ENCODE data around the gene NUP50. TPM values are rescaled to one million over a fixed set of nuclear protein-coding genes. Genes with fewer than 3 reads are reported as not detected.

Gene NUP50
- total RNA-seq, 1 donor, result 96.7 TPM

- Histone ChIP-seq H3K4me1 (ENCODE audit: insufficient read depth, low read length) (peaks cover 57% of the 10 kb centered on the region), H3K9me3 (ENCODE audit: low read depth, low read length) (no peaks in the 10 kb centered on the region), H3K4me3 (ENCODE audit: low read length) (no peak overlapping the region), H3K27me3 (ENCODE audit: insufficient read depth, low read length) (no peaks in the 10 kb centered on the region)
Observed at GRCh38 chr22:45218976-45219375, 55.3 kb downstream of the NUP50 start.

GRCh38 chr22:45221201-45221600, 57.5 kb downstream of the NUP50 start:
- Histone ChIP-seq H3K4me1 (ENCODE audit: insufficient read depth, low read length) (peaks cover 69% of the 10 kb centered on the region), H3K27me3 (ENCODE audit: insufficient read depth, low read length) (no peaks in the 10 kb centered on the region), H3K4me3 (ENCODE audit: low read length) (no peak overlapping the region), H3K9me3 (ENCODE audit: low read depth, low read length) (no peaks in the 10 kb centered on the region)

- H3K4me3 ChIP-seq (ENCODE audit: low read length), result no peak overlapping the region
- H3K9me3 ChIP-seq (ENCODE audit: low read depth, low read length), result no peaks in the 10 kb centered on the region
- H3K4me1 ChIP-seq (ENCODE audit: insufficient read depth, low read length), result peaks cover 92% of the 10 kb centered on the region
- H3K27me3 ChIP-seq (ENCODE audit: insufficient read depth, low read length), result no peaks in the 10 kb centered on the region
Observed at GRCh38 chr22:45223304-45224117, 59.8 kb downstream of the NUP50 start.

- Histone ChIP-seq H3K4me1 (ENCODE audit: insufficient read depth, low read length) (peaks cover 86% of the 10 kb centered on the region), H3K4me3 (ENCODE audit: low read length) (no peak overlapping the region), H3K9me3 (ENCODE audit: low read depth, low read length) (no peaks in the 10 kb centered on the region), H3K27me3 (ENCODE audit: insufficient read depth, low read length) (no peaks in the 10 kb centered on the region)
Observed at GRCh38 chr22:45224331-45224730, 60.6 kb downstream of the NUP50 start.

GRCh38 chr22:45224988-45225731, 61.4 kb downstream of the NUP50 start:
- H3K4me3 ChIP-seq (ENCODE audit: low read length), result no peak overlapping the region
- peaks cover 91% of the 10 kb centered on the region for H3K4me1 ChIP-seq (ENCODE audit: insufficient read depth, low read length)
- no peaks in the 10 kb centered on the region for H3K27me3 ChIP-seq (ENCODE audit: insufficient read depth, low read length)
- H3K9me3 ChIP-seq (ENCODE audit: low read depth, low read length), result no peaks in the 10 kb centered on the region

GRCh38 chr22:45225732-45226502, 62.2 kb downstream of the NUP50 start:
- no peaks in the 10 kb centered on the region for H3K9me3 ChIP-seq (ENCODE audit: low read depth, low read length)
- no peak overlapping the region for H3K4me3 ChIP-seq (ENCODE audit: low read length)
- peaks cover 94% of the 10 kb centered on the region for H3K4me1 ChIP-seq (ENCODE audit: insufficient read depth, low read length)

GRCh38 chr22:45226503-45227186, 62.9 kb downstream of the NUP50 start:
- Histone ChIP-seq H3K4me1 (ENCODE audit: insufficient read depth, low read length) (peaks cover 94% of the 10 kb centered on the region), H3K27me3 (ENCODE audit: insufficient read depth, low read length) (no peaks in the 10 kb centered on the region), H3K4me3 (ENCODE audit: low read length) (no peak overlapping the region), H3K9me3 (ENCODE audit: low read depth, low read length) (no peaks in the 10 kb centered on the region)

More at GRCh38 chr22:45225732-45226502, 62.2 kb downstream of the NUP50 start:
- H3K27me3 ChIP-seq (ENCODE audit: insufficient read depth, low read length), result no peaks in the 10 kb centered on the region

GRCh38 chr22:45227645-45228400, 64.1 kb downstream of the NUP50 start:
- H3K9me3 ChIP-seq (ENCODE audit: low read depth, low read length), result no peaks in the 10 kb centered on the region
- H3K4me1 ChIP-seq (ENCODE audit: insufficient read depth, low read length), result peaks cover 94% of the 10 kb centered on the region
- H3K27me3 ChIP-seq (ENCODE audit: insufficient read depth, low read length), result no peaks in the 10 kb centered on the region
- no peak overlapping the region for H3K4me3 ChIP-seq (ENCODE audit: low read length)

- Histone ChIP-seq H3K4me1 (ENCODE audit: insufficient read depth, low read length) (peaks cover 94% of the 10 kb centered on the region), H3K9me3 (ENCODE audit: low read depth, low read length) (no peaks in the 10 kb centered on the region), H3K4me3 (ENCODE audit: low read length) (no peak overlapping the region), H3K27me3 (ENCODE audit: insufficient read depth, low read length) (no peaks in the 10 kb centered on the region)
Observed at GRCh38 chr22:45228401-45228754, 64.7 kb downstream of the NUP50 start.

- Histone ChIP-seq H3K4me1 (ENCODE audit: insufficient read depth, low read length) (peaks cover 94% of the 10 kb centered on the region), H3K27me3 (ENCODE audit: insufficient read depth, low read length) (no peaks in the 10 kb centered on the region), H3K4me3 (ENCODE audit: low read length) (no peak overlapping the region), H3K9me3 (ENCODE audit: low read depth, low read length) (no peaks in the 10 kb centered on the region)
Observed at GRCh38 chr22:45229181-45229580, 65.5 kb downstream of the NUP50 start.

GRCh38 chr22:45230026-45230721, 66.4 kb downstream of the NUP50 start:
- H3K27me3 ChIP-seq (ENCODE audit: insufficient read depth, low read length), result no peaks in the 10 kb centered on the region
- no peaks in the 10 kb centered on the region for H3K9me3 ChIP-seq (ENCODE audit: low read depth, low read length)
- no peak overlapping the region for H3K4me3 ChIP-seq (ENCODE audit: low read length)
- H3K4me1 ChIP-seq (ENCODE audit: insufficient read depth, low read length), result peaks cover 94% of the 10 kb centered on the region

- H3K4me1 ChIP-seq (ENCODE audit: insufficient read depth, low read length), result peaks cover 94% of the 10 kb centered on the region
- no peak overlapping the region for H3K4me3 ChIP-seq (ENCODE audit: low read length)
Observed at GRCh38 chr22:45231293-45231692, 67.6 kb downstream of the NUP50 start.

GRCh38 chr22:45233386-45233785, 69.7 kb downstream of the NUP50 start:
- H3K4me3 ChIP-seq (ENCODE audit: low read length), result no peak overlapping the region
- no peaks in the 10 kb centered on the region for H3K27me3 ChIP-seq (ENCODE audit: insufficient read depth, low read length)
- peaks cover 94% of the 10 kb centered on the region for H3K4me1 ChIP-seq (ENCODE audit: insufficient read depth, low read length)

More at GRCh38 chr22:45231293-45231692, 67.6 kb downstream of the NUP50 start:
- H3K9me3 ChIP-seq (ENCODE audit: low read depth, low read length), result no peaks in the 10 kb centered on the region
- no peaks in the 10 kb centered on the region for H3K27me3 ChIP-seq (ENCODE audit: insufficient read depth, low read length)

More at GRCh38 chr22:45233386-45233785, 69.7 kb downstream of the NUP50 start:
- H3K9me3 ChIP-seq (ENCODE audit: low read depth, low read length), result no peaks in the 10 kb centered on the region

Measured in mononuclear cell (primary cell).